ENCODE results near the gene PATJ. TPM values are rescaled to one million over a fixed set of nuclear protein-coding genes. Genes with fewer than 3 reads are reported as not detected.

The PATJ gene
- total and polyA plus RNA-seq, 2 donors (not counting 3 experiments of a cell fraction or from before 2014, with no cell fraction given): 1.1 to 3.0 TPM

DNA sequence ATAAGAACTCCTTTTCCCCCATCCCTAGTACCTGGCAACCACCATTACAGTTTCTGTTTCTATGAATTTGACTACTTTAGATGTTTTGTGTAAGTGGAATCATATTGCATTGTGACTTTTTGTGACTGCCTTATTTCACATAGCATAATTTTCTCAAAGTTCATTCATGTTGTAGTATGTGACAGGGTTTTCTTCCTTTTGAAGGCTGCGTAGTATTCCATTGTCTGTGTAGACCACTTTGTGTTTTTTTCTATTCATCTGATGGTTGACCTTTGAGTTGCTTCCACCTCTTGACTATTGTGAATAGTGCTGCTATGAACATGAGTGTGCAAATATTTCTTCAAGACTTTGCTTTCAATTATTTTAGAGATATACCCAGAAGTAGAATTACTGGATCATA lies 226.6 kb downstream of the PATJ start:
- H3K4me2 ChIP-seq (ENCODE audit: insufficient read depth, low read length): no peak overlapping the region
- no peak overlapping the region for H3K9ac ChIP-seq (replicated peaks; ENCODE audit: extremely low read depth, insufficient read depth, low read length)
- H3K4me1 ChIP-seq (ENCODE audit: control insufficient read depth, extremely low read depth, insufficient read depth, low read length): no peaks in the 10 kb centered on the region
- H3K36me3 ChIP-seq (ENCODE audit: control insufficient read depth in 2 of 2, extremely low read depth in 1 of 2, insufficient read depth in 2 of 2, low read length in 2 of 2): no peaks in the 10 kb centered on the region
- no peak overlapping the region for H3K27ac ChIP-seq (ENCODE audit: insufficient read depth, low read depth, low read length)
- no peak for TF ChIP-seq POLR2A (IDR thresholded peaks at IDR 0.05; ENCODE audit: low read depth, low read length)
- TF ChIP-seq, protein P1, sequence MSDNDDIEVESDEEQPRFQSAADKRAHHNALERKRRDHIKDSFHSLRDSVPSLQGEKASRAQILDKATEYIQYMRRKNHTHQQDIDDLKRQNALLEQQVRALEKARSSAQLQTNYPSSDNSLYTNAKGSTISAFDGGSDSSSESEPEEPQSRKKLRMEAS (IDR thresholded peaks at IDR 0.05; ENCODE audit: insufficient read depth, insufficient read length): no peak
- TF ChIP-seq JUN (IDR thresholded peaks at IDR 0.05; ENCODE audit: borderline replicate concordance, insufficient read depth, insufficient read length, low read depth): no peak
- TF ChIP-seq, protein P2, sequence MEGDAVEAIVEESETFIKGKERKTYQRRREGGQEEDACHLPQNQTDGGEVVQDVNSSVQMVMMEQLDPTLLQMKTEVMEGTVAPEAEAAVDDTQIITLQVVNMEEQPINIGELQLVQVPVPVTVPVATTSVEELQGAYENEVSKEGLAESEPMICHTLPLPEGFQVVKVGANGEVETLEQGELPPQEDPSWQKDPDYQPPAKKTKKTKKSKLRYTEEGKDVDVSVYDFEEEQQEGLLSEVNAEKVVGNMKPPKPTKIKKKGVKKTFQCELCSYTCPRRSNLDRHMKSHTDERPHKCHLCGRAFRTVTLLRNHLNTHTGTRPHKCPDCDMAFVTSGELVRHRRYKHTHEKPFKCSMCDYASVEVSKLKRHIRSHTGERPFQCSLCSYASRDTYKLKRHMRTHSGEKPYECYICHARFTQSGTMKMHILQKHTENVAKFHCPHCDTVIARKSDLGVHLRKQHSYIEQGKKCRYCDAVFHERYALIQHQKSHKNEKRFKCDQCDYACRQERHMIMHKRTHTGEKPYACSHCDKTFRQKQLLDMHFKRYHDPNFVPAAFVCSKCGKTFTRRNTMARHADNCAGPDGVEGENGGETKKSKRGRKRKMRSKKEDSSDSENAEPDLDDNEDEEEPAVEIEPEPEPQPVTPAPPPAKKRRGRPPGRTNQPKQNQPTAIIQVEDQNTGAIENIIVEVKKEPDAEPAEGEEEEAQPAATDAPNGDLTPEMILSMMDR (IDR thresholded peaks at IDR 0.05; ENCODE audit: extremely low read depth in 1 of 2, insufficient read depth in 1 of 2, low read depth in 1 of 2, low read length in 2 of 2): no peak
- no peak for TF ChIP-seq POLR2AphosphoS5 (IDR thresholded peaks at IDR 0.05; ENCODE audit: insufficient read depth, low read depth, low read length)
- no peak for TF ChIP-seq MYC (IDR thresholded peaks at IDR 0.05; ENCODE audit: low read depth, low read length)
- TF ChIP-seq FOS (IDR thresholded peaks at IDR 0.05; ENCODE audit: borderline replicate concordance, insufficient read depth, low read length): no peak
- no peak for TF ChIP-seq GATA2 (IDR thresholded peaks at IDR 0.05; ENCODE audit: insufficient read depth, insufficient read length, low read depth, low read length)
- intact Hi-C loops (cut with micrococcal nuclease): no loop called here
- DNase-seq (ENCODE audit: low read depth, low spot score): no peak
- H3K4me3 ChIP-seq (replicated peaks in 1 of 3; ENCODE audit: insufficient read depth in 1 of 3, low read depth in 1 of 3, low read length in 3 of 3): no peak overlapping the region
- H3K27me3 ChIP-seq (ENCODE audit: control insufficient read depth in 2 of 2, insufficient read depth in 2 of 2, low read length in 2 of 2): no peaks in the 10 kb centered on the region
- no peaks in the 10 kb centered on the region for H3K79me2 ChIP-seq (ENCODE audit: control insufficient read depth, insufficient read depth, low read length)
- no peaks in the 10 kb centered on the region for H3K9me1 ChIP-seq (replicated peaks; ENCODE audit: control insufficient read depth, extremely low read depth, insufficient read depth, low read length)
- BruUV-seq (replicated peaks): no TSS peak
- no peaks in the 10 kb centered on the region for H3K9me3 ChIP-seq (replicated peaks; ENCODE audit: control insufficient read depth, insufficient read depth, low read length)
- CTCF ChIA-PET: no interaction called here
- no peak for FAIRE-seq
- POLR2A ChIA-PET: no interaction called here
- no peaks in the 10 kb centered on the region for H4K20me1 ChIP-seq (replicated peaks; ENCODE audit: control insufficient read depth, extremely low read depth, insufficient read depth, low read length)
- H2AFZ ChIP-seq (ENCODE audit: low read depth, low read length): no peak overlapping the region
- dilution Hi-C loops (cut with MboI; ENCODE audit: extremely low pct_ligation_motif_present, low sequenced_read_pairs): no loop called here

Data from endothelial cell of umbilical vein (primary cell).